Fibroblast of mammary gland (primary cell): ENCODE results near the gene HPSE2.
A peak's percentile ranks its signal among the peaks of the same experiment; 100 is the strongest.

ENCODE experiments used
- DNase-seq: peaks from one replicate; pipeline ENCODE4 v3.0.0-alpha.2; 2010; ENCODE audit warnings: low read depth
- H3K4me3 ChIP-seq: 2 replicates; pipeline ENCODE4 v1.5.1; 2011; ENCODE audit warnings: low read depth, mild to moderate bottlenecking, low read length, moderate library complexity; ENCODE audit not compliant: control insufficient read depth
- TF ChIP-seq, protein P1 (sequence below): conservative IDR thresholded peaks from 2 replicates; pipeline ENCODE4 v1.5.1; 2011; ENCODE audit warnings: low read depth, low read length, inconsistent platforms; ENCODE audit not compliant: control insufficient read depth, insufficient read depth

Gene HPSE2

GRCh38 chr10:98569853-98570252 is 665.8 kb downstream of the HPSE2 start:
- DNase-seq = no peak
- no peak overlapping the region for H3K4me3 ChIP-seq
- TF ChIP-seq, protein P1, sequence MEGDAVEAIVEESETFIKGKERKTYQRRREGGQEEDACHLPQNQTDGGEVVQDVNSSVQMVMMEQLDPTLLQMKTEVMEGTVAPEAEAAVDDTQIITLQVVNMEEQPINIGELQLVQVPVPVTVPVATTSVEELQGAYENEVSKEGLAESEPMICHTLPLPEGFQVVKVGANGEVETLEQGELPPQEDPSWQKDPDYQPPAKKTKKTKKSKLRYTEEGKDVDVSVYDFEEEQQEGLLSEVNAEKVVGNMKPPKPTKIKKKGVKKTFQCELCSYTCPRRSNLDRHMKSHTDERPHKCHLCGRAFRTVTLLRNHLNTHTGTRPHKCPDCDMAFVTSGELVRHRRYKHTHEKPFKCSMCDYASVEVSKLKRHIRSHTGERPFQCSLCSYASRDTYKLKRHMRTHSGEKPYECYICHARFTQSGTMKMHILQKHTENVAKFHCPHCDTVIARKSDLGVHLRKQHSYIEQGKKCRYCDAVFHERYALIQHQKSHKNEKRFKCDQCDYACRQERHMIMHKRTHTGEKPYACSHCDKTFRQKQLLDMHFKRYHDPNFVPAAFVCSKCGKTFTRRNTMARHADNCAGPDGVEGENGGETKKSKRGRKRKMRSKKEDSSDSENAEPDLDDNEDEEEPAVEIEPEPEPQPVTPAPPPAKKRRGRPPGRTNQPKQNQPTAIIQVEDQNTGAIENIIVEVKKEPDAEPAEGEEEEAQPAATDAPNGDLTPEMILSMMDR = no peak

- H3K4me3 ChIP-seq = no peak overlapping the region
- no peak for DNase-seq
- TF ChIP-seq, protein P1 = no peak
These were observed 667.1 kb downstream of the HPSE2 start for GRCh38 chr10:98568551-98568950.

- peak; percentile 30 for DNase-seq
- TF ChIP-seq, protein P1 = no peak
- H3K4me3 ChIP-seq = no peak overlapping the region
These were observed 668.1 kb downstream of the HPSE2 start for GRCh38 chr10:98567391-98568133.

- H3K4me3 ChIP-seq = no peak overlapping the region
- no peak for DNase-seq
- TF ChIP-seq, protein P1 = no peak
These were observed 671.8 kb downstream of the HPSE2 start for GRCh38 chr10:98563811-98564210.

DNA sequence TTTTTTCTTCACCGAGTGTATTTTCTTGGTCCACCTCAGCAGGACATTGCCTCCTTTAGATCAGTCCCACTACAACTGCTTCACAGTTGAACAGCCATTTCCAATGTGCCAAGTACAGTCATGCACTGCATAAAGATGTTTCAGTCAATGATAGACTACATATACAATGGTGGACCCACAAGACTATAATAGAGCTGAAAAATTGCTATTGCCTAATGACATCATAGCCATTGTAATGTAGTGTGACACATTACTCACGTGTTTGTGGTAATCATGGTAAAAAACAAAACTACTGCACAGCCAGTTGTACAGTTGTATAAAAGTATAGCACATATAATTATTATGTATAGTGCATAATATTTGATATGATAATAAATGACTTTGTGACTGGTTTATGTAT is 675.1 kb downstream of the HPSE2 start:
- H3K4me3 ChIP-seq = no peak overlapping the region
- no peak for DNase-seq
- TF ChIP-seq, protein P1 = no peak

DNA sequence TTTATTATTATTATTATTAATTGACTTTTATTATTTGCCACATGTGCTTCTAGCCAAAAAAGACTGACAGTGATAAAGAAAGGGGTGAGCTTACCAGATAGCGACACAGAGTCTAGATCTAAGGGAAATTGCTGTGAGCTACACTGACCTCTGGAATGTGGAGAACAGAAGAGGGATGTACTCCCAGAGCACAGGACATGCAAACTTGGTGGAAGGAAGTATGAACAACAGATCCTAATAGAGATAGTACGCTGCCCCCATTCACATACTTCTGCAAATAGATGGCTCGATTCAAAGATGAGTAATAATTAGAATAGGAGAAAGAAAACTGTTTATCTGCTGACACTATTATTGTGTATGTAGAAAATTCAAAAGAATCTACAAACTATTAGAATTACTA is 679.6 kb downstream of the HPSE2 start:
- no peak for DNase-seq
- TF ChIP-seq, protein P1 = no peak
- H3K4me3 ChIP-seq = no peak overlapping the region
